ENCODE measurements around the gene PFN2.

- TF ChIP-seq CTCF (IDR thresholded peaks at IDR 0.05 in 4 of 5, conservative IDR thresholded peaks at IDR 0.05 in 1 of 5) (no peak), POLR2A (IDR thresholded peaks at IDR 0.05) (no peak)
Measured at GRCh38 chr3:149954812-149955211, 15.9 kb downstream of the PFN2 start.

Measured in gastrocnemius medialis (tissue), 4 donors.